SJSA1 (cell line): ENCODE measurements around the gene DHRS7B. TPM values are rescaled to one million over a fixed set of nuclear protein-coding genes. Genes with fewer than 3 reads are reported as not detected.

Experiments used
- total RNA-seq: library from RNA; depleted of rRNA; stranded (reverse); fragments of >200 nt; shearing (Covaris generic); gene quantifications from 2 replicates; pipeline ENCODE4 v1.2.3, GENCODE V29; 2014; rRNA removed

The DHRS7B gene
- total RNA-seq, 1 experiment from 2014 or later = 33.8 TPM

Other genes starting within 250 kb of the DHRS7B start
- 111 and 167 TPM in 2 replicates for gene USP22, start 84.0 kb upstream of the DHRS7B start, total RNA-seq
- 20.5 and 23.9 TPM in 2 replicates for gene TMEM11, start 87.2 kb downstream of the DHRS7B start, total RNA-seq
- 0.22 and 1.7 TPM in 2 replicates for gene NATD1, start 126.4 kb downstream of the DHRS7B start, total RNA-seq
- 14.7 and 21.1 TPM in 2 replicates for gene MAP2K3, start 157.7 kb downstream of the DHRS7B start, total RNA-seq
- gene KCNJ12, start 249.4 kb downstream of the DHRS7B start, total RNA-seq = not detected in 2 replicates